ENCODE measurements around the gene FKBP14.
"Not testable (repeated sequence)": the region's sequence is repeated elsewhere in the genome, so short reads cannot be mapped to it uniquely, and the experiment has no call there.

The FKBP14 gene

DNA sequence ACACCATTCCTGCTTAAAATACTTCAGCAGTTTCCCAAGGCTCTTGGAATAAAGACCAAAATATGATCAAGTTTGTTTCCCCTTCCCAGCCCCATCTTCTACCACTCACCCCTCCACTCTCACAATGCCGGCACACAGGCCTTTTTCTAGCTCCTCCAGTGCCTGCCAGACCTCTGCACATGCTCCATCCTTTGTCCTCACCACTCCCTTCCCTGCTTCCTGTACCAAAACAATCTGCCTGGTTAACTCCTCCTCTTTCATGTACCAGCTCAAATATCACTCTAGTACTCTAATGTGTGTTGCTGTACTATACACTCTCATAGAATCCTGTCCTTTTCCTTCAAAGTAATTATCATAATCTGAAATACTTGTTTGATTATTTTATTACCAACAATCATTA is 56.3 kb downstream of the FKBP14 start:
- no peak overlapping the region for H3K27ac ChIP-seq (ENCODE audit: low read length)
- no peak overlapping the region for H3K4me3 ChIP-seq (ENCODE audit: low read length)
- no peak overlapping the region for H3K9ac ChIP-seq (ENCODE audit: low read length)
- H3K9me3 ChIP-seq (ENCODE audit: control insufficient read depth, low read depth, low read length) = no peaks in the 10 kb centered on the region
- H3K4me1 ChIP-seq (ENCODE audit: control insufficient read depth, low read depth, low read length) = no peaks in the 10 kb centered on the region
- H3K36me3 ChIP-seq (ENCODE audit: control insufficient read depth, low read depth, low read length) = no peaks in the 10 kb centered on the region
- H3K27me3 ChIP-seq (ENCODE audit: control insufficient read depth, insufficient read depth, low read length) = no peaks in the 10 kb centered on the region

DNA sequence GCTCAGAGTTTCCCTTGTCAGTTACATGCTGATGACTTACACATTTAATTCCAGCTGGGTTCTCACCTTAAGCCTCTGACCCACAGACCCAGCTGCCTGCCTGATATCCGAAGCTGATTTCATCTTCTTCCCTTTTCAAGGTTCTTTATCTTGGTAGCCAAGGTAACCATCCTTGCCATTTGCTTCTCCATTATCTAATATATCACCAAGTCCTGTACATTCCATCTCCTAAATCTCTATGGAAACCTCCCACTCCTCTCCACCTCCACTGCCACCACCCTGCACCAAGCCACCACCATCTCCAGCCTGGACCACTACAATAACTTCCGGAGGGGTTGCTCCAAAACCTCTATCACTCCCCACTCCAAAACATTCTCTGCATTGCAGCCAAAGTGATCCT is 56.8 kb downstream of the FKBP14 start:
- Histone ChIP-seq H3K9me3 (ENCODE audit: control insufficient read depth, low read depth, low read length) (no peaks in the 10 kb centered on the region), H3K9ac (ENCODE audit: low read length) (no peak overlapping the region), H3K27ac (ENCODE audit: low read length) (no peak overlapping the region), H3K27me3 (ENCODE audit: control insufficient read depth, insufficient read depth, low read length) (no peaks in the 10 kb centered on the region), H3K4me3 (ENCODE audit: low read length) (no peak overlapping the region), H3K4me1 (ENCODE audit: control insufficient read depth, low read depth, low read length) (no peaks in the 10 kb centered on the region), H3K36me3 (ENCODE audit: control insufficient read depth, low read depth, low read length) (no peaks in the 10 kb centered on the region)

DNA sequence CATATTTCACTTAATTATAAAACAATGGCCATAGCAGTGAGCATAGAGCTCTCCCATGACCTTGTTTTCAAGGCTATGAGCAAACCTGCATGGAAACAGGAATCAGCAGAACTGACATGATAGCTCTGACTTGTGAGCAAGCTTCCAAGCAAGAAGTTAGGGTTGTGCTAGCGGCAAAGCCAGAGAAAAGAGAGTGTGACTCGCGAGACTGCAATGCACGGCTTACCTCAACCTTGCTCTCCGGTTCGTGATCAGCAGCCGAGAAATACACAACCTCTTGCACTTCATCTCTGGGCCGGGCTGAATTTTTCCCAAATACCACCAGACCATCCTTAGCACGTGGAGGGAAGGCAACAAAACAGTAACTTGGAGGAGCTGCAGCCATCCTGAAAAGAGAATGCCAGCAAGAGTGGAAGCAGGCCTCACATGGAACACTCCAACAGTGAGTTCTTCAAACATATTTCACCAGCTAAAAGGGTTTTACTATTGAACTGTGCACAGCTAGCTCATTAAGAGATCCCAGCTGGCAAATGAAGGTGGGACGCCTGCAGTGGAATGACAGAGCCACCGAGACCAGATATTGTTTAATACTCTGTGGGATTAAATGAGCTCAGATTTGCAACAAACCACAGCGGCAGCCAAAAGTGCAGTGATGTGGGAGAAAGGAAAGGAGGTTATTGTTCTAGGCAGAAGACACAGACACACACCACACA is 57.7 kb downstream of the FKBP14 start:
- no peaks in the 10 kb centered on the region for H3K4me1 ChIP-seq (ENCODE audit: control insufficient read depth, low read depth, low read length)
- no peak overlapping the region for H3K9ac ChIP-seq (ENCODE audit: low read length)
- no peaks in the 10 kb centered on the region for H3K27me3 ChIP-seq (ENCODE audit: control insufficient read depth, insufficient read depth, low read length)
- no peak overlapping the region for H3K27ac ChIP-seq (ENCODE audit: low read length)
- no peaks in the 10 kb centered on the region for H3K9me3 ChIP-seq (ENCODE audit: control insufficient read depth, low read depth, low read length)
- H3K4me3 ChIP-seq (ENCODE audit: low read length) = no peak overlapping the region
- H3K36me3 ChIP-seq (ENCODE audit: control insufficient read depth, low read depth, low read length) = no peaks in the 10 kb centered on the region

DNA sequence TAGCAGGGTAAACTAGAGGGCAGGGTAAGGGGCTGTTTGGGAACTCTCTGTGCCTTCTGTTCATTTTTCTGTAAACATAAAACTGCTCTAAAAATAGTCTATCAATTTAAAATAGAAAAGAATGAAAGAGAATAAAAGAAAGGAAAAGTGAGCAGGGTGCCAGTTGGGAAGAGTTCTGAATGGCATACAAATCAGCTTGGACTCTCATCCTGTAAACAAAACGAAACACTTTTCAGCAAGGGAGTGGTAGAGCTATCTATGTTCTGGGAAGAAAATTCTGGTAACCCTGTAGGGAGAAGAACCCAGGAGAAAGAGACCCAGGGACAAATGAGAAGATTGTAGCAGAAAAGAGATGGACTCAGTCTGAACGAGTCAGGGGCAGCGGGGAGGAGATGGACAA is 61.5 kb downstream of the FKBP14 start:
- no peak overlapping the region for H3K27ac ChIP-seq (ENCODE audit: low read length)
- H3K27me3 ChIP-seq (ENCODE audit: control insufficient read depth, insufficient read depth, low read length) = no peaks in the 10 kb centered on the region
- no peaks in the 10 kb centered on the region for H3K4me1 ChIP-seq (ENCODE audit: control insufficient read depth, low read depth, low read length)
- no peak overlapping the region for H3K4me3 ChIP-seq (ENCODE audit: low read length)
- H3K9ac ChIP-seq (ENCODE audit: low read length) = no peak overlapping the region
- H3K9me3 ChIP-seq (ENCODE audit: control insufficient read depth, low read depth, low read length) = no peaks in the 10 kb centered on the region
- H3K36me3 ChIP-seq (ENCODE audit: control insufficient read depth, low read depth, low read length) = no peaks in the 10 kb centered on the region

DNA sequence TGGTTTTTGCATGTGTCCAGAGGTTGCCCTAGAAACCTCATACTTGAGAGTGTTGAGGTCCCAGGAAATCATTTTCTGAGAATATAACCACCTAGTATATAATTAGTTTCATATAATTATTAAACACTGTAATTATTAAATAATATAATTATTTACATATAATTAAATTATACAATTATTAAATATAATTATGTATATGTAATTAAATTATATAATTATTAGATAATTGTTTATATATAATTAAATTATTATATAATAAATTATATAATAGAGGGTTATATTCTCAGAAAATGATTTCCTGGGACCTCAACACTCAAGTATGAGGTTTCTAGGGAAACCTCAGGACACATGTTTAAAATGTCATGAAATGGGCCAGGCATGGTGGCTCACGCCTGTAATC is 64.5 kb downstream of the FKBP14 start:
- no peak overlapping the region for H3K27ac ChIP-seq (ENCODE audit: low read length)
- no peaks in the 10 kb centered on the region for H3K36me3 ChIP-seq (ENCODE audit: control insufficient read depth, low read depth, low read length)
- no peak overlapping the region for H3K4me3 ChIP-seq (ENCODE audit: low read length)
- no peaks in the 10 kb centered on the region for H3K9me3 ChIP-seq (ENCODE audit: control insufficient read depth, low read depth, low read length)
- peaks cover 7% of the 10 kb centered on the region for H3K4me1 ChIP-seq (ENCODE audit: control insufficient read depth, low read depth, low read length)
- H3K9ac ChIP-seq (ENCODE audit: low read length) = no peak overlapping the region
- no peaks in the 10 kb centered on the region for H3K27me3 ChIP-seq (ENCODE audit: control insufficient read depth, insufficient read depth, low read length)

DNA sequence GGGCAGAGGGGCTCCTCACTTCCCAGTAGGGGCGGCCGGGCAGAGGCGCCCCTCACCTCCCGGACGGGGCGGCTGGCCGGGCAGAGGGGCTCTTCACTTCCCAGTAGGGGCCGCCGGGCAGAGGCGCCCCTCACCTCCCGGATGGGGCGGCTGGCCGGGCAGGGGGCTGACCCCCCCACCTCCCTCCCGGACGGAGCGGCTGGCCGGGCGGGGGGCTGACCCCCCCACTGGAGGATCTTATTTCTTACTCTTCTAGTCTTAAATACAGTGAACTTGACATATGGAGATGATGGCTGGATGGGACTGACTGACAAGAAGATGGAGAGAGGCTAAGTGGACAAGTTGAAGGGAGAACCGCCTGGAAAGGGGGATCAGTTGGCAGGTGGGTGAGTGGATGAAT is 64.9 kb downstream of the FKBP14 start:
- H3K27me3 ChIP-seq (ENCODE audit: control insufficient read depth, insufficient read depth, low read length) = not testable (repeated sequence)

More for the DNA sequence above, 64.9 kb downstream of the FKBP14 start:
- not testable (repeated sequence) for H3K4me1 ChIP-seq (ENCODE audit: control insufficient read depth, low read depth, low read length); H3K36me3 ChIP-seq (ENCODE audit: control insufficient read depth, low read depth, low read length); H3K9ac ChIP-seq (ENCODE audit: low read length); H3K4me3 ChIP-seq (ENCODE audit: low read length); H3K27ac ChIP-seq (ENCODE audit: low read length); H3K9me3 ChIP-seq (ENCODE audit: control insufficient read depth, low read depth, low read length)

Data from iPS-18a (cell line).